NCI-H1048 (cell line): ENCODE data around the gene SLC25A43.

Experiments used
- DNase-seq: peaks from one replicate; lab custom pipeline; 2025; lab: John Stamatoyannopoulos, UW

SLC25A43 gene

GRCh38 chrX:119500061-119500800 is 101.1 kb downstream of the SLC25A43 start:
- DNase-seq = no peak

- DNase-seq = no peak
Measured at GRCh38 chrX:119501511-119502148, 102.5 kb downstream of the SLC25A43 start.

- no peak for DNase-seq
Measured at GRCh38 chrX:119502727-119503483, 103.8 kb downstream of the SLC25A43 start.

GRCh38 chrX:119503484-119503861 is 104.3 kb downstream of the SLC25A43 start:
- no peak for DNase-seq
